HCT116 (cell line): Measurements from ENCODE around the gene FHIT. TPM values are rescaled to one million over a fixed set of nuclear protein-coding genes. Genes with fewer than 3 reads are reported as not detected.

Source experiments
- ATAC-seq: fragments of 200-7000 bp; cut with Tn5 transposase; 2 replicates; pipeline ENCODE4 v1.9.1; 2020; ENCODE audit warnings: mild to moderate bottlenecking, moderate library complexity
- BruUV-seq: library from RNA; stranded (reverse); fragments of 400-500 nt; replicated peaks from 2 replicates; lab custom pipeline; 2021; lab: Mats Ljungman, UMichigan
- CTCF ChIA-PET: fragments of 300-600 bp; sonication (Branson Sonifier 250); formaldehyde crosslinking; loops from one replicate; lab custom pipeline; 2021; ENCODE audit warnings: antibody characterized with exemption; lab: Charles Lee
- POLR2A ChIA-PET: fragments of 300-600, 350-600 bp; sonication (Branson Sonifier 250); formaldehyde crosslinking; loops from one replicate; lab custom pipeline; 2021; ENCODE audit warnings: antibody characterized with exemption; lab: Charles Lee
- RAD21 ChIA-PET, 2 experiments: fragments of 300-600 bp; sonication (Branson Sonifier 250); formaldehyde crosslinking; loops; one replicate each; lab custom pipeline; 2023; ENCODE audit warnings: low total read pairs in 2 of 2; ENCODE audit not compliant: uncharacterized antibody in 2 of 2, unreplicated experiment in 2 of 2, low non-redundant PET in 1 of 2; lab: Charles Lee
- DNase-seq: peaks from one replicate; pipeline ENCODE4 v3.0.0-alpha.2; 2010; ENCODE audit warnings: low read depth, low spot score
- H2AFZ ChIP-seq: fragments of 200-600 bp; shearing (Covaris generic), sonication (generic); 2 replicates; pipeline ENCODE4 v1.6.1; 2017; ENCODE audit warnings: low read depth, mixed run types, mixed read lengths, antibody characterized with exemption, low read length; ENCODE audit not compliant: poor library complexity, severe bottlenecking
- H3K27ac ChIP-seq: 2 replicates; pipeline ENCODE4 v1.5.1; 2012; ENCODE audit warnings: low read depth, low read length
- H3K27me3 ChIP-seq: fragments of 200-600 bp; sonication (generic); 2 replicates; pipeline ENCODE4 v1.6.1; 2016; ENCODE audit warnings: mixed run types, low read length, mixed read lengths; ENCODE audit not compliant: insufficient read depth
- H3K36me3 ChIP-seq, 2 experiments: fragments of 200-500 bp in 1 of 2; fragments of 200-600 bp in 1 of 2; sonication (Bioruptor generic) in 1 of 2; sonication (generic) in 1 of 2; 2 replicates each; pipeline versions ENCODE4 v1.5.1 to v1.6.1; 2014 to 2016; ENCODE audit warnings: low read length in 2 of 2, inconsistent platforms in 1 of 2, mixed read lengths in 1 of 2, mixed run types in 1 of 2; ENCODE audit not compliant: insufficient read depth in 2 of 2, control insufficient read depth in 1 of 2
- H3K4me1 ChIP-seq, 2 experiments: fragments of 200-600 bp in 1 of 2; sonication (generic) in 1 of 2; 2 replicates each; pipeline versions ENCODE4 v1.5.1 to v1.6.1; 2012 to 2017; ENCODE audit warnings: low read length in 2 of 2, inconsistent platforms in 1 of 2, mild to moderate bottlenecking in 1 of 2, mixed read lengths in 1 of 2, mixed run types in 1 of 2, moderate library complexity in 1 of 2; ENCODE audit not compliant: insufficient read depth in 2 of 2, control insufficient read depth in 1 of 2
- H3K4me2 ChIP-seq: fragments of 200-600 bp; sonication (generic); 2 replicates; pipeline ENCODE4 v1.6.1; 2017; ENCODE audit warnings: mixed run types, low read length, mixed read lengths
- H3K4me3 ChIP-seq, 2 experiments: fragments of 200-600 bp in 1 of 2; sonication (generic) in 1 of 2; replicated peaks in 1 of 2; 2 replicates each; pipeline ENCODE4 v1.5.1; 2011 to 2016; ENCODE audit warnings: low read length in 2 of 2, control low read depth in 1 of 2, low read depth in 1 of 2, mild to moderate bottlenecking in 1 of 2, mixed read lengths in 1 of 2, mixed run types in 1 of 2
- H3K79me2 ChIP-seq: fragments of 200-600 bp; sonication (generic); 2 replicates; pipeline ENCODE4 v1.6.1; 2017; ENCODE audit warnings: mild to moderate bottlenecking, mixed run types, low read length, moderate library complexity, mixed read lengths; ENCODE audit not compliant: insufficient read depth
- H3K9ac ChIP-seq: fragments of 200-600 bp; sonication (generic); 2 replicates; pipeline ENCODE4 v1.6.1; 2016; ENCODE audit warnings: low read length, mixed read lengths
- H3K9me2 ChIP-seq: fragments of 200-600 bp; sonication (generic), shearing (Covaris generic); 2 replicates; pipeline ENCODE4 v1.6.1; 2017; ENCODE audit warnings: mixed run types, mild to moderate bottlenecking, moderate library complexity; ENCODE audit not compliant: insufficient read depth
- H3K9me3 ChIP-seq, 2 experiments: fragments of 200-500 bp in 1 of 2; fragments of 200-600 bp in 1 of 2; sonication (Bioruptor generic) in 1 of 2; sonication (generic) in 1 of 2; 2 replicates each; pipeline ENCODE4 v1.6.1; 2014 to 2017; ENCODE audit warnings: low read length in 2 of 2, mixed read lengths in 2 of 2, inconsistent platforms in 1 of 2, low read depth in 1 of 2, mild to moderate bottlenecking in 1 of 2, mixed run types in 1 of 2, moderate library complexity in 1 of 2; ENCODE audit not compliant: control insufficient read depth in 1 of 2, insufficient read depth in 1 of 2
- H4K20me1 ChIP-seq: fragments of 200-600 bp; sonication (generic), shearing (Covaris generic); 2 replicates; pipeline ENCODE4 v1.6.1; 2017; ENCODE audit warnings: mixed run types, mild to moderate bottlenecking, moderate library complexity; ENCODE audit not compliant: insufficient read depth
- CBX3 ChIP-seq: IDR thresholded peaks from 2 replicates; pipeline ENCODE4 v1.6.1; 2012; ENCODE audit warnings: low read depth
- EZH2 ChIP-seq: fragments of 200-600 bp; sonication (generic); IDR thresholded peaks from 2 replicates; pipeline ENCODE4 v1.6.1; 2017; ENCODE audit warnings: antibody characterized with exemption, mixed run types
- FOSL1 ChIP-seq: IDR thresholded peaks from 2 replicates; pipeline ENCODE4 v1.6.1; 2012; ENCODE audit warnings: low read depth
- JUND ChIP-seq: IDR thresholded peaks from 2 replicates; pipeline ENCODE4 v1.6.1; 2012
- POLR2A ChIP-seq: IDR thresholded peaks from 2 replicates; pipeline ENCODE4 v1.7.0; 2011; ENCODE audit warnings: borderline replicate concordance; ENCODE audit not compliant: insufficient read depth, insufficient read length; ENCODE audit errors: extremely low read depth
- POLR2AphosphoS5 ChIP-seq: IDR thresholded peaks from 2 replicates; pipeline ENCODE4 v1.6.1; 2011; ENCODE audit warnings: mild to moderate bottlenecking, low read depth, low read length, moderate library complexity
- RAD21 ChIP-seq: IDR thresholded peaks from 2 replicates; pipeline ENCODE4 v1.6.1; 2012; ENCODE audit warnings: low read depth, mild to moderate bottlenecking
- REST ChIP-seq: IDR thresholded peaks from 2 replicates; pipeline ENCODE4 v1.6.1; 2012; ENCODE audit warnings: low read depth
- SIN3A ChIP-seq: IDR thresholded peaks from 2 replicates; pipeline ENCODE4 v1.6.1; 2012; ENCODE audit warnings: low read depth
- SP1 ChIP-seq: IDR thresholded peaks from 2 replicates; pipeline ENCODE4 v1.6.1; 2012; ENCODE audit warnings: low read depth
- SRF ChIP-seq: IDR thresholded peaks from 2 replicates; pipeline ENCODE4 v1.6.1; 2012; ENCODE audit warnings: low read depth
- TCF7L2 ChIP-seq: IDR thresholded peaks from 2 replicates; pipeline ENCODE4 v1.7.0; 2011; ENCODE audit warnings: borderline replicate concordance, inconsistent platforms; ENCODE audit not compliant: insufficient read depth, insufficient read length; ENCODE audit errors: extremely low read depth
- ZFX ChIP-seq: fragments of 450-650 bp; IDR thresholded peaks from 2 replicates; pipeline ENCODE4 v1.6.1; 2017
- ZNF274 ChIP-seq: fragments of 200-500 bp; sonication (Bioruptor generic); IDR thresholded peaks from 2 replicates; pipeline ENCODE4 v1.6.1; 2014; ENCODE audit warnings: mild to moderate bottlenecking, low read depth, low read length, inconsistent platforms
- intact Hi-C: fragments of 100-400 bp; cut with micrococcal nuclease; formaldehyde crosslinking; loops from 2 replicates; pipeline ENCODE4 v1.10.0; 2022
- total RNA-seq: library from RNA; stranded (reverse); gene quantifications from one replicate; pipeline ENCODE4 v1.2.1, GENCODE V29; 2021; ENCODE audit not compliant: unreplicated experiment

FHIT gene
- total RNA-seq, 1 experiment from 2014 or later = 20.1 TPM

- TF ChIP-seq TCF7L2 = no peak
- TF ChIP-seq, all 23 proteins: peak for 0
Measured at GRCh38 chr3:60135474-60135873, 1115.8 kb downstream of the FHIT start (continued).

- Histone ChIP-seq H3K9ac (no peak overlapping the region), H3K79me2 (no peaks in the 10 kb centered on the region), H3K27me3 (peaks cover 8% of the 10 kb centered on the region; the same call in 1 of the 2 replicates)
- intact Hi-C loops = no loop called here
- TF ChIP-seq SRF (no peak), JUND (no peak), SIN3A (no peak), FOSL1 (no peak), RAD21 (no peak)
- TF ChIP-seq, all 23 proteins: peak for 0
- ATAC-seq (no peak), DNase-seq (no peak)
- no TSS peak for BruUV-seq
- Histone ChIP-seq H3K4me3 (no peak overlapping the region), H3K9me3 (no peaks in the 10 kb centered on the region), H3K9me2 (no peaks in the 10 kb centered on the region), H2AFZ (no peak overlapping the region), H3K36me3 (no peaks in the 10 kb centered on the region), H3K4me2 (no peak overlapping the region), H4K20me1 (no peaks in the 10 kb centered on the region), H3K27ac (no peak overlapping the region), H3K4me1 (no peaks in the 10 kb centered on the region)
- RAD21 ChIA-PET = no interaction called here
- CTCF ChIA-PET = no interaction called here
- POLR2A ChIA-PET = no interaction called here
Measured at GRCh38 chr3:60133269-60134162, 1117.7 kb downstream of the FHIT start.

GRCh38 chr3:60131618-60132017 lies 1119.6 kb downstream of the FHIT start:
- Histone ChIP-seq H3K79me2 (no peaks in the 10 kb centered on the region), H3K9me3 (no peaks in the 10 kb centered on the region), H3K9me2 (no peaks in the 10 kb centered on the region), H3K36me3 (no peaks in the 10 kb centered on the region), H3K4me1 (no peaks in the 10 kb centered on the region), H3K9ac (no peak overlapping the region), H3K27me3 (peaks cover 8% of the 10 kb centered on the region; the same call in 1 of the 2 replicates), H2AFZ (no peak overlapping the region), H4K20me1 (no peaks in the 10 kb centered on the region), H3K4me2 (no peak overlapping the region), H3K27ac (no peak overlapping the region), H3K4me3 (no peak overlapping the region)
- no peak for DNase-seq
- no TSS peak for BruUV-seq
- POLR2A ChIA-PET = no interaction called here
- RAD21 ChIA-PET = no interaction called here
- CTCF ChIA-PET = no interaction called here
- no peak for ATAC-seq
- intact Hi-C loops = no loop called here
- TF ChIP-seq SP1 (no peak), POLR2A (no peak), SRF (no peak), POLR2AphosphoS5 (no peak), REST (no peak), FOSL1 (no peak), JUND (no peak), ZNF274 (no peak), ZFX (no peak), EZH2 (no peak), CBX3 (no peak), TCF7L2 (no peak)
